HG02852 (cell line): ENCODE results near the gene LRRD1.
"Not testable (repeated sequence)": the region's sequence is repeated elsewhere in the genome, so short reads cannot be mapped to it uniquely, and the experiment has no call there.

Experiments
- ATAC-seq: cut with Tn5 transposase; IDR thresholded peaks from one replicate; pipeline ENCODE4 v1.9.1; 2021; ENCODE audit warnings: mild to moderate bottlenecking, moderate library complexity; ENCODE audit not compliant: unreplicated experiment

Gene LRRD1

GRCh38 chr7:92178928-92179924 is at the start of gene LRRD1:
TSS of gene LRRD1 (minus strand) at chr7:92179142. CDS start at chr7:92165202, 13,940 bp downstream.
- peak; percentile 99 for ATAC-seq

DNA sequence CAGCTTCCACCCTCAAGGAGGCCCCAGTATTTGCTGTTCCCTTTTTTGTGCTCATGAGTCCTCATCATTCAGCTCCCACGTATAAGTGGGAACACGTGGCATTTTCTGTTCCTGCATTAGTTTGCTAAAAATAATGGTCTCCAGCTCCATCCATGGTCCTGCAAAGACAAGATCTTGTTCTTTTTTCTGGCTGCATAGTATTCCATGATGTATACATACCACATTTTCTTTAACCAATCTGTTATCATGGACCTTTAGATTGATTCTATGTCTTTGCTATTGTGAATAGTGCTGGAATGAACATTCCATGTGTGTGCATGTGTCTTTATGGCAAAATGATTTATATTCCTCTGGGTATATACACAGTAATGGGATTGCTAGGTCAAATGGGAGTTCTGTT is 49.8 kb upstream of the LRRD1 start:
- no peak for ATAC-seq

DNA sequence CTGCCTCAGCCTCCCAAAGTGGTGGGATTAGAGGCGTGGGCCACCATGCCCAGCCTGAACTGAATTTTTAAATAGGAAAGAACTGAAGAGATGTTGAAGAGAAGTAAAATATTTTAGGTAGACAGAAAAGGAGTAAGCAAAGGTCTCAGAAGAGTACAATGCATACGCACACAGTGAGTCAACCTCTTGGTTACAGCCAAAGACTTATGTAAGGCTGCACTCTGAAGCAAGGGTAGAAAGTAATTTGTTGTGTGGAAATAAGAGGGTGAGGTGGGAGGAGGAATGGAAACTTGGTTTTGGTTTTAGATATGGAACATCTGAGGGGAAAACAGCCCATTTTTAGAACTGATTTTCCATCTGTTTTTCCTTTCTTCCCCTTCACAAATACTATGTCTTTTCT is 49.2 kb upstream of the LRRD1 start:
- ATAC-seq: no peak

DNA sequence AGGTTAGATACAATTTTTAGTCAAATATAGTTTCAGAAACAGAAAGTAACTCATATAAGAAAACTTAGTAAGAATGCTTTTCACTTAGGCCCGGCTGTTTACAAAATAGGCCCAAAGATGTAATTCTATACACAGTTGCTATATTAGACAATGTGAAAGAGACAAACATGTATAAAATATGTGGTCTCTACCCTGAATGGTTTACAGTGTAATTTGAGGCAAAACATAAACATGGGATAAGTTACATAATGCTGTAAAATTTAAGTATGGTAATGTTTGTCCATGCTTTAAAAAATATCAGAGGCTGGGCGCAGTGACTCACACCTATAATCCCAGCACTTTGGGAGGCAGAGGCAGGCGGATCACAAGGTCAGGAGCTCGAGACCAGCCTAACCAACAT is 48.0 kb upstream of the LRRD1 start:
- no peak for ATAC-seq

DNA sequence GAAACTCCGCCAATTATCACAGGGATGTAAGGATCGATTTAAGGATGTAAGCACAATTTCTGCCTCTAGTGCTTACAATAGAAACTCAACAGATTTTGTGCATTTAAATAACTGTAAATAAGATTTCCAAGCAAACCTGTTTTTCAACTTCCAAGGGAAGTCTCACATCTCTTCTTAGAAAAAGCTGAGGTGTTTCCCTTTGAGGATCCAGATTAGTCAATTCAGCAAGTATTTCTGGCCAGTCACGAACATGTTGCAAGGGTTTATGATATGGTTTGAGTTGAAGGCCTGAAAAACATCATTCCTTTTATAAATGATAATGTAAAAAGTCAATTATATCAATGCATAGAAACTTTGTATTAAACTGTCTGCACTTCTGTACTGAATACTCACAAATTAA is 42.8 kb upstream of the LRRD1 start:
- ATAC-seq: no peak

DNA sequence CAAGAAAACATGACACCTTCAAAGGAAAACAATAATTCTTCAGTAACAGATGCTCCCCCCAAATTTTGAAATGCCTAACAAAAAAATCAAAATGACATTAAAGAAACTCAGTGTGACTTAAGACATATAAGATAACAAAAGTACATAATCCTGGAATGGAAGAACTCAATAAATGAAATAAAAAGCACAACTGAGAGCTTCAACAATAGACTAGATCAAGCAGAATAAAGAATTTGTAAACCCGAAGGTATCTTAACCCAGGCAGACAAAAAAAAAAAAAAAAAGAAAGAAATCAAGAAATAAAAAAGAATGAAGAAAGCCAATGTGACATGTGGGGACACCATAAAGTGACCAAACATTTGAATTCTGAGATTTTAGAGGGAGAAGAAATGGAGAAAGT is 27.7 kb upstream of the LRRD1 start:
- no peak for ATAC-seq

- no peak for ATAC-seq
Measured at GRCh38 chr7:92205987-92206386, 27.0 kb upstream of the LRRD1 start.

GRCh38 chr7:92200791-92201190 is 21.8 kb upstream of the LRRD1 start:
- ATAC-seq: no peak

- ATAC-seq: no peak
Measured at GRCh38 chr7:92192326-92192725, 13.4 kb upstream of the LRRD1 start.

DNA sequence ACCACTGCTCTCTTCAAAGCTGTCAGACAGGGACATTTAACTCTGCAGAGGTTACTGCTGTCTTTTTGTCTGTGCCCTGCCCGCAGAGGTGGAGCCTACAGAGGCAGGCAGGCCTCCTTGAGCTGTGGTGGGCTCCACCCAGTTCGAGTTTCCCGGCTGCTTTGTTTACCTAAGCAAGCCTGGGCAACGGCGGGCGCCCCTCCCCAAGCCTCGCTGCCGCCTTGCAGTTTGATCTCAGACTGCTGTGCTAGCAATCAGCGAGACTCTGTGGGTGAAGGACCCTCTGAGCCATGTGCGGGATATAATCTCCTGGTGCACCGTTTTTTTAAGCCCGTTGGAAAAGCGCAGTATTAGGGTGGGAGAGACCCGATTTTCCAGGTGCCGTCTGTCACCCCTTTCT is 10.3 kb upstream of the LRRD1 start:
- not testable (repeated sequence) for ATAC-seq

DNA sequence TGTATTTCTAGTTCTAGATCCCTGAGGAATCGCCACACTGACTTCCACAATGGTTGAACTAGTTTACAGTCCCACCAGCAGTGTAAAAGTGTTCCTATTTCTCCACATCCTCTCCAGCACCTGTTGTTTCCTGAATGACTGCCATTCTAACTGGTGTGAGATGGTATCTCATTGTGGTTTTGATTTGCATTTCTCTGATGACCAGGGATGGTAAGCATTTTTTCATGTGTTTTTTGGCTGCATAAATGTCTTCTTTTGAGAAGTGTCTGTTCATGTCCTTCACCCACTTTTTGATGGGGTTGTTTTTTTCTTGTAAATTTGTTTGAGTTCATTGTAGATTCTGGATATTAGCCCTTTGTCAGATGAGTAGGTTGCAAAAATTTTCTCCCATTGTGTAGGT is 5.4 kb upstream of the LRRD1 start:
- ATAC-seq: not testable (repeated sequence)

DNA sequence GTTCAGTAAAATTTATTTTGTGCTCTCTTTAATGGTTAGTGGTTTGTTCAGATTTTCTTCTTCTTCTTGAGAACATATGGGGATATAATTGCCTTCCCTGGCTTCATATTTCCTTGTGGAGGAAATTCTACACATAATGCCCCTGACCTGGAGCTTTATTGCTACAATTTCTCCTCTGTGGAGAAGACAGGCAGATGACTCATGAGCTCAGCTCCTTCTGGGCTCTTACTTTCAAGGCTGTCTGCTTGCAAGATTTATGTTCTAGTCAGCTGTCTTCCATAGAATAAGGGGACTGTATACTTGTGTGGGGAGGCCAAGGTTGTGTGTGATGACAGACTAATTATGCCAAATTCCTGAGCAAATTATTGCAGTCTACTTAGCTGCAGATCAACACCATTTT is 1.6 kb downstream of the LRRD1 start:
- no peak for ATAC-seq

DNA sequence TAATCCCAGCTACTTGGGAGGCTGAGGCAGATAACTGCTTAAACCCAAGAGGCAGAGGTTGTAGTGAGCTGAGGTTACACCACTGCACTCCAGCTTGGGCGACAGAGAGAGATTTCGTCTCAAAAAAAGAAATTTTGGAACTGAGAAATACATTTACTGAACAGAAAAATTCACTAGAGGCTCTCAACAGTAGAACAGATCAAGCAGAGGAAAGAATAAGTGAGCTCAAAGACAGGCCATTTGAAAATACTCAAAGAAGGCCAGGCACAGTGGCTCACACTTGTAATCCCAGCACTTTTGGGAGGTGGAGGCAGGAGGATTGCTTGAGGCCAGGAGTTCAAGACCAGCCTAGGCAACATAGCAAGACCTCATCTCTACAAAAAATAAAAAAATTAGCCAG is 9.4 kb downstream of the LRRD1 start:
- ATAC-seq: not testable (repeated sequence)

GRCh38 chr7:92161271-92161670 is 17.7 kb downstream of the LRRD1 start:
- no peak for ATAC-seq

DNA sequence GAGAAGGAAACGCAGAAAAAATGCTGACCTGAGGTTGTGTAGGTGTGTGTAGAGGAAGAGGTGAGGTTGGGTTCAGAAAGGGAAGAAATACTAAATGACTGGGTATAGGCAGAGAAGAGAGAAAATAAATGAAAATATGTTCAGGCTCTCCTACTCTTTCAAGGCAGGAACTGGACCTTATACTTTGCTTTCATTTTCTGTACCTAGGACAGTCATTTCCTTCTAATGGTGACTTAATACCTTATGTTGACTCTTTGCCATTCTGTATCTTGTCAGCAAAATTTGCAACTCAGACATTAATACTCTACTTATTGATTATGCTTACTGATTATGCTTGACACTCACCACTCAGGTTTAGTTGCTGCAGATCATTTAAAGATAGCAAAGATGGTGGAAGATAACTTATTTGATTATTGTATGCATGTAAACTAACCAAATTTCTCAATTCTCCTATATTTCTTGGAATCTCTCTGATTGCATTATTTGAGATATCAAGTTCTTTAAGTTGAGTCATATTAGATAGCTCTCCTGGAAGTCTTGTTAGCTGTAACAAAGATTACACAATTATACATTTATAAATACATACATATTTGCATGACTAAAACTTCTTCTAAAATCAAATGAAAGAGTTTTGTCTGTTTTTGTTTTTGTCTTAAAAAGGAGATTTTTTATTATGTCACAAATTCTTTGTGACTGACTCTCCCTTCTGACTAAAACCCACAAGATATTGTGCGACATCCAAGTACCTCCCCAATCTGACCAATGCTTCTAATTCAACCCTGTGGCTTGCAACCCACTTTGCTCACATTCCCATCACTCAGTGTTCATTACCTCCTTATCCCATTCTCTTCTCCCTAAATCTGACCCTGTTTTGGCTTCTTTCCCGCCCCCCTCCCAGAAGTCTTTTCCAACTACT is 20.0 kb downstream of the LRRD1 start:
- peak; percentile 88 for ATAC-seq

GRCh38 chr7:92156990-92157389 is 22.0 kb downstream of the LRRD1 start:
- no peak for ATAC-seq

GRCh38 chr7:92155108-92155739 is 23.7 kb downstream of the LRRD1 start:
- ATAC-seq: no peak

- ATAC-seq: no peak
Measured at GRCh38 chr7:92150450-92151017, 28.4 kb downstream of the LRRD1 start.

GRCh38 chr7:92149736-92150239 is 29.2 kb downstream of the LRRD1 start:
- no peak for ATAC-seq

- ATAC-seq: not testable (repeated sequence)
Measured at GRCh38 chr7:92143192-92143880, 35.6 kb downstream of the LRRD1 start.
